HTERT RPE-1 (cell line): ENCODE results near the gene KRT86.
"Not testable (repeated sequence)": the region's sequence is repeated elsewhere in the genome, so short reads cannot be mapped to it uniquely, and the experiment has no call there.

ENCODE experiments used
- in situ Hi-C: fragments of 300-500 bp; cut with MboI; formaldehyde crosslinking; loops from 4 replicates; pipeline ENCODE4 v1.14.3; 2020; ENCODE audit warnings: low sequenced_read_pairs

The KRT86 gene

GRCh38 chr12:52238916-52239646, 35.4 kb upstream of the KRT86 start:
- in situ Hi-C loops: no loop called here

DNA sequence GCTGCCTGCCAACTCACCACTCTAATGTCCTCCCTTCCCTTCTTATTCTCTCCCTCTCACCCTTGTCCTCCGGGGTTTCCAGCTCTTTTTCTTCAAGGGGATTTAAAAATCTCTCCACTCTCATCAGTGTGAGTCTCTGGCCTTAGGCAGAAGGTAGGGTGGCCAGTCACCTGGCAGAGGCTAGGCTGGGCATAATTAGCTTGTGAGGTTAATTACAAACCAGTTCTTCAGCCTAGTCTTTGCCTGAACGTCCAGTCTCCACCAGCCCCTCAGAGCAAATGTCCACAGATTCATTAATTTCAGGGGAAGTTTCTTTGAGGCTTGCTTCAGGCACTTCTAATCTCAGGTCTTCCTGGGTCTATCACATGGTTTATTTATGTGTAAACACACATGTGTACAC, 34.7 kb upstream of the KRT86 start:
- in situ Hi-C loops: no loop called here

GRCh38 chr12:52240247-52240646, 34.2 kb upstream of the KRT86 start:
- in situ Hi-C loops: not testable (repeated sequence)

DNA sequence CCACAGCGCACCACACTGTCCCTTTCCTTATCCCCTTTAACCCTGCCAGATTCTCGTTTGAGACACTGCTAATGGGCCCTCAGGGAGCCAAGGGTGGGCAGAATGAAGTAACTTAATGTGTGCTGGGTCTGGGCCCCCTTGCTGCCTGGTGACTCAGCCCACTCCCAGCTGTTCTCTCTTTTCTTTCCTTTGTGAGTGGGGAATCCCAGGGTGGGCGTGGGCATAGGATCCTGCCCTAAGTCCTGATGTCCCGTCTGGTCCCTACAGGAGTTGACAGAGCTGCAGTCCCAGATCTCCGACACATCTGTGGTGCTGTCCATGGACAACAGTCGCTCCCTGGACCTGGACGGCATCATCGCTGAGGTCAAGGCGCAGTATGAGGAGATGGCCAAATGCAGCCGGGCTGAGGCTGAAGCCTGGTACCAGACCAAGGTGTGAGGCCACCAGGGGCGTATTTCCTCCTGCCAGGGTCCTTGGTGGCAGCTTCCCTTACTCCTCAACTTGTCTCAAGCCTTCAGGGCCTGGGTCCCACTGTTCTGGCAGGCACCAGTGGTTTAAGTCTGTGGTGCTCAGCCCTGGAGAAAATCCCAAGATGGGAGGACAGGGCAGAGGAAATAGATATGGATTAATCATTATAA, 33.1 kb upstream of the KRT86 start:
- in situ Hi-C loops: no loop called here

DNA sequence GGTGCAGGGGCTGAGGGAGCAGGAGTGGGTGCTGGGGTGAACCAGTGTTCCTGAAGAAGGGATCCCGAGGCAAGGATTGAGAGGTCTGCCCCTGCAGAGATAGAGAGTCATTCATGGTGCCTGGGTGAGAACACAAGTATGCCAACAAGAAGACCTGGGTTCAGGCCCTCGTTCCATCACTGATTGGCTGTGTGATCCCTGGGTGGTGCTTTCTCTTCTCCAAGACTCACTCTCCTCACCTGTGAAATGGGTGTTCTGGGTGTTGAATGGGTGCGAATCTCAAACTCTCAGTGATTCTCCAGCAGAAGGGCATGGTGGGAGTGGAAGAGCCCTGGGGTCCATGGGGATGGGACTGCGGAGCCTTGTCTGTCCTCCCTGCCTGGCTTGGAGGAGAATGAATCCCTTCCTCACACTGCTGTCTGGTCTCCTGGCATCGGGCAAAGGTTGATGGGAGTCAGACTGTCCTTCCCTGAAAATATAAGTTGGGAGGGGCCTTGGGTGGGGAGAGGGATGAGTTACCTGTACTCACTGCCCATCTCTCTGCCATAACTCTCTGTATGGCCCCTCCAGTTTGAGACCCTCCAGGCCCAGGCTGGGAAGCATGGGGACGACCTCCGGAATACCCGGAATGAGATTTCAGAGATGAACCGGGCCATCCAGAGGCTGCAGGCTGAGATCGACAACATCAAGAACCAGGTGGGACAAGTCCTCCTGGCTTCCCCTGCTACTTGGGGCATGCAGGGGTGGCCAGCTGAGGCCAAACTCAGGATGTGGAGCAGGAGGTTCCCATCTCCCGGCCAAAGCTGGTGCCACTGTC, 31.8 kb upstream of the KRT86 start:
- in situ Hi-C loops: no loop called here

DNA sequence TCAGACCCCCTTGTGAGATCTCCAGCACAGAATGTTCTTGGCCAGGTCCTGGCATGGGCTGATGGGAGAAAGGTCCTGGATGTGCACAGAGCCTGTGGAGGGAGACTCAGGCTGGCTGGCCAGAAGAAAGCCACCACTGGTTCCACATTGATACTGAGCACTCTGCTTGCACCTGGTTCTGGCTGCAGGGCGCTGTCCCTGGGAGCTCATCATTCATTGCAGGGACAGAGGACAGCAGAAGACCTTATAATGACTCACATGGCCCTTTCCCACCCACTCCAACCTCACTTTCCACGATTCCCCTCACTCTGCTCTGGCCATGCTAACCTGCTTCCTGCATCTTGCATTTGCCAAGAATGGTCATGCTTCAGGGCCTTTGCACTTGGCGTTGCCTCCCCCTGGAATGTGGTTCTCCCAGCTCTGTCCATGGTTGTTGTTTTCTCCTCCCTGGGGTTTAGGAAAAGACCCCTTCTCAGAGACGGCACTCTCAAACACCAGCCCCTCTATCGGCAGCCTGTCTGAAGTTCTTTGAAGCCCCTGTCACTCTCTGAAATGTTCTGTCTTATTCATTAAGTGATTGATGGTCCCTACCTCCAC, 31.1 kb upstream of the KRT86 start:
- in situ Hi-C loops: no loop called here

DNA sequence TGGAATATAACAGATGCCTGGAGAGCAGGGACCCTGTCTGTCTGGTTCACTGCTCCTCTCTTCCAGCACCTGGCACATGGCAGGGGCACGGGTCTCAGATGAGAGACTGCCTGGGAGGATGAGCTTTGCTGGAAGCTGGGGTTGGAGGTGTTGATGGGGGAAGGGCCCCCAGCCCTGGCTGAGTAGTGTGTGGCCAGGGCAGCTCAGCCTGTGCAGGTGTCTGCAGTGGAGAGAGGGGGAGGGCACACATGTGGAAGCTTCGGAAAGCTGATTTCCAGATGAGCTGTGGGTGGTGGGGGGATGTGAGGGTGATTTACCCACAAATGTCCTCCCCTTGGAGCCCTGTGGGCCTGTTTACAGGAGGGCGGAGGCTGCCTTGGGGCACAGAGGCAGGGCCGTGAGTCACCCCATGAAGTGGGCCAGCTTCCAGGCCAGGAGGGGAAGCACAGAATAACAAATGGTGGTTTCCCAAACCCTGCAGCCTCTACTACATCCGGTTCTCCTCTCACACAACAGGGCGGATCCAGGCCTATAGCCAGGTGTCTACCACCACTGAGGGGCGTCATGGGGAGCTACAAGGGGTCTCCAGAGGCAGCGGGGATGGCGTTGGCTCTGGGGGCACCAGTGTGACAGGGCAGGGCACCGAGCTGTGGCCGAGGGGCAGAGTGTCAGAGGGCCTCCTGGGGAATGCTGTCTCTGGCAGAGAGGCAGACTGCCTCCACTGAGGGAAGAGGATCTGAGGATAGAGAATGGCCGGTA, 30.4 kb upstream of the KRT86 start:
- in situ Hi-C loops: no loop called here

DNA sequence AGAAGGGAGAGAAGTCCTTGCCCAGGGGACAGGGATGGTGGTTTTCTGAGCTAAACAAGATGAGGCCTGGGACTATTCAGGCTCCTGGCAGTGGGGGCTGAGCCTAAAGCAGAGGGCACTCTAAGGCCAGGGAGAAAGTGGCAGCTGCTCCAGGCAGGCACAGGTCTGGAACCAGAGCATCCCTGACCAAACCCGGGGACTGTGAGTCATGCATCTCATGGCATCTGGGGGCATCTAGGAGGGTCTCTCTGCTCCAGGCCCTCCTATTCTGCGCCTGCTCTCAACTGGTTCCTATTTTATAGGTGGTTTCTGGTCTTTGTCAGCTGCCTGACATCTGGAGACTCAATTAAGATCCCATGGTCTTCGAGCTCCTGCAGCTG, 29.8 kb upstream of the KRT86 start:
- in situ Hi-C loops: no loop called here

GRCh38 chr12:52245259-52245961, 29.0 kb upstream of the KRT86 start:
- in situ Hi-C loops: no loop called here

DNA sequence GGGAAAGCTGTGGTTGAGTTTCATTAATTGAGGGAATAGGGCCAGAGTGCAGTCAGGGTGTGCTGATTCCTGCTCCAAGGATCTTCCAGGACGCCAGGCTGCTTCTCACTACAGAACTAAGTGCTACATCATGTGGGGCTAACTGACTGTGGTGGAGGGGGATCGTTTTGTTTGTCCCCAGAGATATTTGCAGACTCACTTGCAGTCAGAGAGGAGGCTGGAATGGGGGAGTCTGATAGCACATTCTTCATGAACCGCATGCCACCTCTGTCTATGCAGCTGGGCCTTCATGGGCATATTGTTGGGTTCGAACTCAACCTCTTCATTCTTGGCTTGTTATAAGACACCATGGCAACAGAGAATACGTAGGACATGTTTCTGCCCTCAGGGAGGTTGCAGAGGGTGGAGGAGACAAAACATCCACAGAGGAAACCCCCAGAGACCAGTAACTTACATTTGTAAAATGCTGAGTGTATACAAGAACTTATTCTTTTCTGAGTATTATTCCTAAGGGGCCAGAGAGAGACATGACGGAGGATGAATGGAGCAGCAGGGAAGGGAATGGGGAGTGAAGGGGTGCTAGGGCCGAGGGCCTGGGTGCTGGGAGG, 28.4 kb upstream of the KRT86 start:
- in situ Hi-C loops: no loop called here

- in situ Hi-C loops: no loop called here
Observed at GRCh38 chr12:52246720-52247621, 27.5 kb upstream of the KRT86 start.

- in situ Hi-C loops: no loop called here
Observed at GRCh38 chr12:52247622-52248540, 26.6 kb upstream of the KRT86 start.

DNA sequence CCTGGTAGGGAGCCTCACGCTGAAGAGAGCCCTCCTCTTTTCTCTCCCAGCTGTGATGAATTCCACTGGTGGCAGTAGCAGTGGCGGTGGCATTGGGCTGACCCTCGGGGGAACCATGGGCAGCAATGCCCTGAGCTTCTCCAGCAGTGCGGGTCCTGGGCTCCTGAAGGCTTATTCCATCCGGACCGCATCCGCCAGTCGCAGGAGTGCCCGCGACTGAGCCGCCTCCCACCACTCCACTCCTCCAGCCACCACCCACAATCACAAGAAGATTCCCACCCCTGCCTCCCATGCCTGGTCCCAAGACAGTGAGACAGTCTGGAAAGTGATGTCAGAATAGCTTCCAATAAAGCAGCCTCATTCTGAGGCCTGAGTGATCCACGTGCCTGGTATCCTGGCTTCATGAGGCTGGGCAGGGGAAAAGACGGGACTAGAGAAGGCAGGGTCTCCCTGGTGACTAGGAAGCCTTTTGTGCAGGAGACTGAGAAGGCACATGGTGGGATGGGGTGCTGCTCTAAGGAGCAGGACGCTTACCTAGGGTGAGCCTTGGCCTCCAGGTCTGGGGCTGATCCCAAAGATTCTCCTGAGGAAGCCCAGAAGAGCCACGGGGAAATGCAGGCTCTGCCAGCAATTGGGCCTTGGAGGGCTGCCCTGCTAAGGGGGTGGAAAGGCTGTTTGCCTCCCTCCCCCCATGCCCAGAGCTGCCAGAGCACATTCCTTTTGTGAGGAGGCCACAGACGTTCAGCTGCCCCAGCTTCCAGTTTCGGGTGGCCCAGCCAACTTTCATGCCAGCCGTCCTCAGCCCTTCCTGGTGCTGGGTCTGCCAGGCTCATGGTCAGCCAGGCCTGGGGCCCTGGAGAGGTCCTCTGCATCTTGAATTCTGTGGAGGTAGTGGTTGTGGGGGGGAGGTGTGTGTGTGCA, 25.6 kb upstream of the KRT86 start:
- in situ Hi-C loops: no loop called here

GRCh38 chr12:52249511-52250047, 24.9 kb upstream of the KRT86 start:
- in situ Hi-C loops: no loop called here

- in situ Hi-C loops: no loop called here
Observed at GRCh38 chr12:52250048-52250990, 24.1 kb upstream of the KRT86 start.
